HepG2 (cell line): ENCODE measurements around the gene THPO. TPM values are rescaled to one million over a fixed set of nuclear protein-coding genes. Genes with fewer than 3 reads are reported as not detected.

Experiments used
- ATAC-seq: fragments of 200-7000 bp; cut with Tn5 transposase; 3 replicates; pipeline ENCODE4 v1.9.1; 2020; ENCODE audit warnings: mild to moderate bottlenecking, moderate library complexity
- BruUV-seq: library from RNA; stranded (reverse); fragments of 400-500 nt; replicated peaks from 2 replicates; lab custom pipeline; 2021; lab: Mats Ljungman, UMichigan
- CTCF ChIA-PET: fragments of 300-600 bp; formaldehyde crosslinking; extraction: SDS; loops from one replicate; lab custom pipeline; 2021; ENCODE audit warnings: low total read pairs, inconsistent platforms, low intra/inter-chr PET ratio; lab: Yijun Ruan, JAX
- POLR2A ChIA-PET: fragments of 350-600 bp; sonication (Branson Sonifier 250); formaldehyde crosslinking; loops from one replicate; lab custom pipeline; 2020; ENCODE audit warnings: antibody characterized with exemption, inconsistent platforms; lab: Yijun Ruan, JAX
- DNase-seq: peaks from one replicate; pipeline ENCODE4 v3.0.0-alpha.2; 2015; ENCODE audit warnings: low spot score
- FAIRE-seq: peaks from 3 replicates; lab custom pipeline; 2011; peaks lifted over from hg19 to GRCh38; lab: Jason Lieb, UNC
- H2AFZ ChIP-seq: one replicate; pipeline ENCODE4 v1.6.1; 2011; ENCODE audit warnings: low read length, inconsistent platforms
- H3K27ac ChIP-seq: fragments of 300-600 bp; 3 replicates; pipeline ENCODE4 v1.8.0; 2011; ENCODE audit warnings: mixed run types, mild to moderate bottlenecking, mixed read lengths, low read length, inconsistent platforms; ENCODE audit not compliant: insufficient read depth; ENCODE audit errors: extremely low read length
- H3K27me3 ChIP-seq, 2 experiments: fragments of 200-600 bp in 1 of 2; 2 replicates in 1 of 2; 3 replicates in 1 of 2; pipeline versions ENCODE4 v1.6.0 to v1.8.0; 2011; ENCODE audit warnings: low read length in 2 of 2, mild to moderate bottlenecking in 2 of 2, moderate library complexity in 2 of 2, inconsistent platforms in 1 of 2; ENCODE audit not compliant: insufficient read depth in 2 of 2, control insufficient read depth in 1 of 2
- H3K36me3 ChIP-seq, 2 experiments: fragments of 200-600 bp in 1 of 2; replicated peaks in 1 of 2; 2 replicates in 1 of 2; 3 replicates in 1 of 2; pipeline versions ENCODE4 v1.5.1 to v1.8.0; 2011; ENCODE audit warnings: low read length in 2 of 2, inconsistent platforms in 1 of 2; ENCODE audit not compliant: insufficient read depth in 2 of 2, control insufficient read depth in 1 of 2
- H3K4me1 ChIP-seq: 2 replicates; pipeline ENCODE4 v1.5.1; 2012; ENCODE audit warnings: low read length, inconsistent platforms; ENCODE audit not compliant: insufficient read depth
- H3K4me2 ChIP-seq: 2 replicates; pipeline ENCODE4 v1.6.0; 2011; ENCODE audit warnings: low read depth, low read length, inconsistent platforms
- H3K4me3 ChIP-seq, 3 experiments: fragments of 200-600 bp in 1 of 3; sonication (generic), shearing (Covaris generic) in 1 of 3; replicated peaks in 1 of 3; 2 replicates each; pipeline ENCODE4 v1.5.1; 2011 to 2016; ENCODE audit warnings: low read length in 3 of 3, inconsistent platforms in 2 of 3, low read depth in 2 of 3, mild to moderate bottlenecking in 2 of 3, control low read depth in 1 of 3, mixed read lengths in 1 of 3; ENCODE audit not compliant: insufficient read depth in 1 of 3
- H3K79me2 ChIP-seq: one replicate; pipeline ENCODE4 v1.6.1; 2011; ENCODE audit warnings: low read length, inconsistent platforms; ENCODE audit not compliant: insufficient read depth
- H3K9ac ChIP-seq: 2 replicates; pipeline ENCODE4 v1.6.0; 2011; ENCODE audit warnings: mild to moderate bottlenecking, low read depth, low read length, inconsistent platforms; ENCODE audit not compliant: insufficient read depth
- H3K9me3 ChIP-seq: 2 replicates; pipeline ENCODE4 v1.5.1; 2012; ENCODE audit warnings: mild to moderate bottlenecking, low read length
- H4K20me1 ChIP-seq: 2 replicates; pipeline ENCODE4 v1.6.0; 2011; ENCODE audit warnings: inconsistent platforms, mild to moderate bottlenecking, low read length, moderate library complexity; ENCODE audit not compliant: insufficient read depth
- ARNT ChIP-seq: fragments of 450-650 bp; IDR thresholded peaks from 2 replicates; pipeline ENCODE4 v1.6.1; 2017
- CBFB ChIP-seq: sonication (generic); formaldehyde crosslinking; IDR thresholded peaks from 2 replicates; pipeline ENCODE4 v1.4.0; 2020; ENCODE audit warnings: missing genetic modification reagents
- FOSL2 ChIP-seq: sonication (generic); formaldehyde crosslinking; IDR thresholded peaks from 2 replicates; pipeline ENCODE4 v1.4.0; 2020; ENCODE audit warnings: missing genetic modification reagents
- KIAA2018 ChIP-seq: sonication (generic); formaldehyde crosslinking; IDR thresholded peaks from 2 replicates; pipeline ENCODE4 v1.5.0; 2020; ENCODE audit warnings: mild to moderate bottlenecking, missing genetic modification reagents, borderline replicate concordance
- MAFF ChIP-seq: IDR thresholded peaks from 2 replicates; pipeline ENCODE4 v1.6.1; 2011; ENCODE audit warnings: low read depth, low read length, improper control_type of control experiment
- MAFK ChIP-seq, 2 experiments: IDR thresholded peaks in 1 of 2; conservative IDR thresholded peaks in 1 of 2; 2 replicates each; pipeline ENCODE4 v1.6.1; 2011; ENCODE audit warnings: improper control_type of control experiment in 2 of 2, low read length in 2 of 2
- NFYC ChIP-seq: IDR thresholded peaks from 2 replicates; pipeline ENCODE4 v1.6.1; 2016; ENCODE audit warnings: missing genetic modification reagents, missing compliant biosample characterization
- POLR2A ChIP-seq, 2 experiments: IDR thresholded peaks; 2 replicates each; pipeline ENCODE4 v1.6.1; 2011; ENCODE audit warnings: low read depth in 2 of 2, low read length in 2 of 2, mild to moderate bottlenecking in 1 of 2, moderate library complexity in 1 of 2; ENCODE audit not compliant: insufficient read depth in 1 of 2
- PRPF4 ChIP-seq: fragments of 200-400 bp; formaldehyde crosslinking; IDR thresholded peaks from 2 replicates; pipeline ENCODE4 v1.6.1; 2016; ENCODE audit warnings: low read length, low read depth; ENCODE audit not compliant: poor library complexity, severe bottlenecking
- ZBTB26 ChIP-seq: IDR thresholded peaks from 2 replicates; pipeline ENCODE4 v1.6.1; 2016; ENCODE audit warnings: missing compliant biosample characterization, missing genetic modification reagents, borderline replicate concordance
- ZNF354B ChIP-seq: sonication (generic); formaldehyde crosslinking; IDR thresholded peaks from 2 replicates; pipeline ENCODE4 v1.8.0; 2022; ENCODE audit warnings: mild to moderate bottlenecking, missing genetic modification reagents
- ZNF678 ChIP-seq: sonication (generic); formaldehyde crosslinking; IDR thresholded peaks from 2 replicates; pipeline ENCODE4 v1.4.0; 2020; ENCODE audit warnings: mild to moderate bottlenecking, missing genetic modification reagents
- WGBS: methylation state at CpG from one replicate; pipeline ENCODE4 v1.1.6; 2017; ENCODE audit warnings: low lambda C conversion rate; 5-methylcytosine and 5-hydroxymethylcytosine counted together
- in situ Hi-C: cut with HindIII; loops from 2 replicates; pipeline ENCODE4 v1.10.0; 2017; ENCODE audit warnings: low pct_unique_long_range_greater_than_20kb; ENCODE audit not compliant: extremely low pct_ligation_motif_present
- intact Hi-C: fragments of 100-400 bp; cut with micrococcal nuclease; formaldehyde crosslinking; loops from one replicate; pipeline ENCODE4 v1.10.0; 2022; ENCODE audit not compliant: unreplicated experiment
- polyA plus RNA-seq, 8 experiments: library from polyadenylated mRNA; depleted of rRNA in 3 of 8; stranded (reverse) in 7 of 8; unstranded in 1 of 8; fragments of >200 nt; fragmentation: Illumina TruSeq in 4 of 8; extraction: Trizol in 4 of 8; gene quantifications; 2 replicates each; pipeline versions ENCODE4 v1.2.1 to v1.2.3, GENCODE V29; 2011 to 2016; ENCODE audit warnings: low read depth in 4 of 8, missing spikeins in 1 of 8, mixed read lengths in 1 of 8; ENCODE audit not compliant: insufficient read depth in 1 of 8
- total RNA-seq, 5 experiments: library from RNA; depleted of rRNA; stranded (reverse); fragments of >200 nt; fragmentation: Illumina TruSeq; extraction: Trizol; gene quantifications; 2 replicates each; pipeline ENCODE4 v1.2.3, GENCODE V29; 2016; ENCODE audit warnings: low read depth in 1 of 5

THPO gene
- total and polyA plus RNA-seq, 2 of the 13 experiments (the other 11 are each of a cell fraction or from before 2014, with no cell fraction given): 2.8 to 4.8 TPM

GRCh38 chr3:184347321-184348056, 30.5 kb downstream of the THPO start:
- no peak overlapping the region for H3K4me3 ChIP-seq
- H4K20me1 ChIP-seq: no peaks in the 10 kb centered on the region
- peaks cover 4 to 16% of the 10 kb centered on the region in 2 experiments; a peak in 3 of 5 replicates for H3K36me3 ChIP-seq
- H3K9ac ChIP-seq: no peak overlapping the region
- in situ Hi-C loops (no loop called here), intact Hi-C loops (no loop called here)
- DNase-seq (no peak), FAIRE-seq (no peak), ATAC-seq (no peak)
- H3K9me3 ChIP-seq: no peaks in the 10 kb centered on the region
- WGBS: 85% methylated on average over 12 of the region's 12 CpGs
- no peaks in the 10 kb centered on the region for H3K27me3 ChIP-seq
- H3K4me1 ChIP-seq: peaks cover 25% of the 10 kb centered on the region
- no TSS peak for BruUV-seq
- H3K27ac ChIP-seq: no peak overlapping the region
- POLR2A ChIA-PET: no interaction called here
- H3K79me2 ChIP-seq: no peaks in the 10 kb centered on the region
- no peak overlapping the region for H2AFZ ChIP-seq
- H3K4me2 ChIP-seq: no peak overlapping the region
- TF ChIP-seq ZNF354B (CRISPR knock-in tag) (no peak), NFYC (CRISPR knock-in tag) (no peak), ZBTB26 (CRISPR knock-in tag) (no peak), ZNF678 (CRISPR knock-in tag) (no peak), KIAA2018 (no peak), POLR2A (IDR thresholded peaks at IDR 0.05; ENCODE audit: insufficient read depth in 1 of 2, low read depth in 2 of 2, low read length in 2 of 2) (0 out of 4 replicates have a peak, but pooled peaks of 1 of the 2 experiments have one; percentile 11), CBFB (CRISPR knock-in tag) (no peak), MAFF (0 out of 2 replicates have a peak, but pooled peaks have one; percentile 42), FOSL2 (CRISPR knock-in tag) (no peak), PRPF4 (no peak), MAFK (conservative IDR thresholded peaks at IDR 0.05 in 1 of 2, IDR thresholded peaks at IDR 0.05 in 1 of 2; ENCODE audit: low read length in 2 of 2) (peak; percentile 43 to 78), ARNT (no peak)
- TF ChIP-seq, all 625 proteins: peak for 3
- CTCF ChIA-PET: no interaction called here
